ENCODE measurements around the gene TMEM192.

- TF ChIP-seq CTCF (IDR thresholded peaks at IDR 0.05; ENCODE audit: borderline replicate concordance, extremely low read depth, low read length, poor library complexity, severe bottlenecking) (no peak), EZH2 (IDR thresholded peaks at IDR 0.05; ENCODE audit: borderline replicate concordance, low read depth, low read length, severe bottlenecking) (no peak)
These were observed 17.4 kb downstream of the TMEM192 start for GRCh38 chr4:165095291-165095690.
